ENCODE measurements around the gene TGIF2.

DNA sequence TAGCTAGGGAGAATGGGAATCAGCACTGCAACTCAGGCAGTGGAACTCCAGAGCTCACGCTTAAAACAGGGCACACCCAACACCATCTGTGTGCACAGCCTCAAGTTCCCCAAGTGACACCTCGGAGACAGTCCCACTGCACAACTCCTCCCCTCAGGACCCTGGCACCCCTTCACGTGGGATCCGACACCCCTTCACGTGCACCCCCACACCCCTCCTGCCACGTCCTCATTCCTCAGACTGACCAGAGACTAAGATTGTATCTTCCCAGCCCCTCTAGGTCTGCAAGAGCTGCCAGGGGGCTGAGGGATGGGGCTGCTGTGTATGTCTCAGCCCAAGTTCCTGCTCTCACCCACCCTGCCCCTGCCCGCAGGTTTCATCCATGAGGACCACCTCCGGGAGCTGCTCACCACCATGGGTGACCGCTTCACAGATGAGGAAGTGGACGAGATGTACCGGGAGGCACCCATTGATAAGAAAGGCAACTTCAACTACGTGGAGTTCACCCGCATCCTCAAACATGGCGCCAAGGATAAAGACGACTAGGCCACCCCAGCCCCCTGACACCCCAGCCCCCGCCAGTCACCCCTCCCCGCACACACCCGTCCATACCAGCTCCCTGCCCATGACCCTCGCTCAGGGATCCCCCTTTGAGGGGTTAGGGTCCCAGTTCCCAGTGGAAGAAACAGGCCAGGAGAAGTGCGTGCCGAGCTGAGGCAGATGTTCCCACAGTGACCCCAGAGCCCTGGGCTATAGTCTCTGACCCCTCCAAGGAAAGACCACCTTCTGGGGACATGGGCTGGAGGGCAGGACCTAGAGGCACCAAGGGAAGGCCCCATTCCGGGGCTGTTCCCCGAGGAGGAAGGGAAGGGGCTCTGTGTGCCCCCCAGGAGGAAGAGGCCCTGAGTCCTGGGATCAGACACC, 24.4 kb upstream of the TGIF2 start:
- TF ChIP-seq EZH2 (IDR thresholded peaks at IDR 0.05; ENCODE audit: insufficient read depth, poor library complexity, severe bottlenecking) (no peak), EZH2phosphoT487 (IDR thresholded peaks at IDR 0.05; ENCODE audit: insufficient read depth, low read depth) (no peak)

Data from GM23248 (cell line).